Stimulated activated CD8-positive, alpha-beta memory T cell treated with anti-CD3 and anti-CD28 coated beads, Interleukin-2, amount 100 ng/mL, for 1 hour (primary cell): ENCODE measurements around the gene TUBGCP5.
"Not testable (repeated sequence)": the region's sequence is repeated elsewhere in the genome, so short reads cannot be mapped to it uniquely, and the experiment has no call there.

ENCODE experiments used
- DNase-seq, 2 donors: peaks; one replicate each; pipeline ENCODE4 v3.0.0-alpha.2; 2020; ENCODE audit warnings: low read depth in 2 of 2

Gene TUBGCP5

GRCh38 chr15:23039143-23039916 is at the start of gene TUBGCP5:
TUBGCP5 (minus strand) TSS chr15:23039569; CDS start chr15:23039543, 26 bp downstream.
- peak; percentile 90 to 91 for DNase-seq

- DNase-seq, result no peak
Measured at GRCh38 chr15:23083115-23083514, 43.7 kb upstream of the TUBGCP5 start.

GRCh38 chr15:23081996-23082737 is 42.8 kb upstream of the TUBGCP5 start:
- not testable (repeated sequence) for DNase-seq

GRCh38 chr15:23081271-23081670 is 41.9 kb upstream of the TUBGCP5 start:
- no peak for DNase-seq

- no peak for DNase-seq
Measured at GRCh38 chr15:23079766-23080165, 40.4 kb upstream of the TUBGCP5 start.

- DNase-seq, result no peak
Measured at GRCh38 chr15:23075927-23076326, 36.6 kb upstream of the TUBGCP5 start.

GRCh38 chr15:23074684-23075083 is 35.3 kb upstream of the TUBGCP5 start:
- no peak for DNase-seq

GRCh38 chr15:23073890-23074646 is 34.7 kb upstream of the TUBGCP5 start:
- no peak for DNase-seq

- DNase-seq, result no peak
Measured at GRCh38 chr15:23072633-23073032, 33.3 kb upstream of the TUBGCP5 start.

- DNase-seq, result no peak
Measured at GRCh38 chr15:23069496-23070166, 30.3 kb upstream of the TUBGCP5 start.

- no peak for DNase-seq
Measured at GRCh38 chr15:23067416-23067815, 28.0 kb upstream of the TUBGCP5 start.

GRCh38 chr15:23065836-23066235 is 26.5 kb upstream of the TUBGCP5 start:
- DNase-seq, result no peak

- DNase-seq, result no peak
Measured at GRCh38 chr15:23064156-23064555, 24.8 kb upstream of the TUBGCP5 start.

- no peak for DNase-seq
Measured at GRCh38 chr15:23057707-23058106, 18.3 kb upstream of the TUBGCP5 start.

GRCh38 chr15:23055316-23055715 is 15.9 kb upstream of the TUBGCP5 start:
- no peak for DNase-seq

- DNase-seq, result no peak
Measured at GRCh38 chr15:23052522-23052921, 13.2 kb upstream of the TUBGCP5 start.

GRCh38 chr15:23050708-23051107 is 11.3 kb upstream of the TUBGCP5 start:
- no peak for DNase-seq

GRCh38 chr15:23049984-23050628 is 10.7 kb upstream of the TUBGCP5 start:
- DNase-seq, result no peak

GRCh38 chr15:23048572-23049282 is 9.4 kb upstream of the TUBGCP5 start:
- not testable (repeated sequence) for DNase-seq

GRCh38 chr15:23043987-23044386 is 4.6 kb upstream of the TUBGCP5 start:
- DNase-seq, result not testable (repeated sequence)

- DNase-seq, result not testable (repeated sequence)
Measured at GRCh38 chr15:23043535-23043934, 4.2 kb upstream of the TUBGCP5 start.
